ENCODE measurements around the gene KIF9. TPM values are rescaled to one million over a fixed set of nuclear protein-coding genes. Genes with fewer than 3 reads are reported as not detected.

Gene KIF9
- total and polyA plus RNA-seq, 10 donors, result 3.8 to 15.8 (median 6.7) TPM

- peak; percentile 47 for DNase-seq
- peak in 7 of 11 experiments; percentile 11 to 52 (median 32) for TF ChIP-seq CTCF (IDR thresholded peaks at IDR 0.05 in 8 of 11, conservative IDR thresholded peaks at IDR 0.05 in 3 of 11)
- TF ChIP-seq POLR2AphosphoS5 (IDR thresholded peaks at IDR 0.05), result no peak
- no peak for TF ChIP-seq POLR2A (IDR thresholded peaks at IDR 0.05)
- H3K9me3 ChIP-seq, result no peaks in the 10 kb centered on the region
- H3K27me3 ChIP-seq (replicated peaks in 1 of 7), result no peaks in the 10 kb centered on the region
- WGBS, 5 donors, result 58 to 74% (median 66%) methylated on average over 7 of the region's 7 CpGs
- H3K4me1 ChIP-seq, result peaks cover 0 to 17% (median 2%) of the 10 kb centered on the region in 6 donors
- H3K4me3 ChIP-seq, result no peak overlapping the region
- H3K36me3 ChIP-seq, result no peaks in the 10 kb centered on the region
- H3K27ac ChIP-seq, result no peak overlapping the region
- intact Hi-C loops (cut with DNase I; ENCODE audit: low total_unique reads), result no loop called here
These were observed 32.1 kb downstream of the KIF9 start for GRCh38 chr3:47250309-47251060.

- DNase-seq, result no peak
- Histone ChIP-seq H3K4me1 (peaks cover 0 to 17% (median 2%) of the 10 kb centered on the region in 6 donors), H3K4me3 (no peak overlapping the region), H3K27me3 (replicated peaks in 1 of 7) (no peaks in the 10 kb centered on the region), H3K9me3 (no peaks in the 10 kb centered on the region), H3K36me3 (no peaks in the 10 kb centered on the region), H3K27ac (no peak overlapping the region)
- intact Hi-C loops (cut with DNase I; ENCODE audit: low total_unique reads), result no loop called here
- no peak for TF ChIP-seq CTCF (IDR thresholded peaks at IDR 0.05 in 8 of 11, conservative IDR thresholded peaks at IDR 0.05 in 3 of 11)
- TF ChIP-seq POLR2A (IDR thresholded peaks at IDR 0.05), result no peak
- no peak for TF ChIP-seq POLR2AphosphoS5 (IDR thresholded peaks at IDR 0.05)
- 89 to 96% (median 92%) methylated on average over 14 of the region's 14 CpGs for WGBS, 5 donors
These were observed 35.2 kb downstream of the KIF9 start for GRCh38 chr3:47247131-47248064.

- no peak for TF ChIP-seq POLR2A (IDR thresholded peaks at IDR 0.05)
- TF ChIP-seq CTCF (IDR thresholded peaks at IDR 0.05 in 8 of 11, conservative IDR thresholded peaks at IDR 0.05 in 3 of 11), result no peak
- no peak for TF ChIP-seq POLR2AphosphoS5 (IDR thresholded peaks at IDR 0.05)
- peaks cover 0 to under 1% (median 0%) of the 10 kb centered on the region in 6 donors for H3K4me1 ChIP-seq
- H3K27ac ChIP-seq, result no peak overlapping the region
- intact Hi-C loops (cut with DNase I; ENCODE audit: low total_unique reads), result no loop called here
- no peaks in the 10 kb centered on the region for H3K36me3 ChIP-seq
- 83 to 92% (median 90%) methylated on average over 2 of the region's 2 CpGs for WGBS, 5 donors
- DNase-seq, result no peak
- no peaks in the 10 kb centered on the region for H3K27me3 ChIP-seq (replicated peaks in 1 of 7)
- H3K9me3 ChIP-seq, result no peaks in the 10 kb centered on the region
- no peak overlapping the region for H3K4me3 ChIP-seq
These were observed 37.3 kb downstream of the KIF9 start for GRCh38 chr3:47245271-47245670.
